Epidermal melanocyte (primary cell): ENCODE data around the gene GNAI2.
A peak's percentile ranks its signal among the peaks of the same experiment; 100 is the strongest.
"Not testable (repeated sequence)": the region's sequence is repeated elsewhere in the genome, so short reads cannot be mapped to it uniquely, and the experiment has no call there.

ENCODE experiments used
- DNase-seq: peaks from one replicate; pipeline ENCODE4 v3.0.0; 2011; ENCODE audit warnings: low spot score; ENCODE audit not compliant: insufficient read length

Gene GNAI2

GRCh38 chr3:50275996-50276761 is 40.2 kb downstream of the GNAI2 start:
- DNase-seq: no peak

GRCh38 chr3:50276762-50277101 is 40.7 kb downstream of the GNAI2 start:
- DNase-seq: no peak

GRCh38 chr3:50278123-50278879 is 42.3 kb downstream of the GNAI2 start:
- DNase-seq: no peak

- no peak for DNase-seq
Observed at GRCh38 chr3:50278880-50279224, 42.8 kb downstream of the GNAI2 start, which contains the start of gene LSMEM2. Gene LSMEM2 (plus strand): TSS chr3:50279087. CDS start chr3:50279114, 27 bp downstream.

- no peak for DNase-seq
Observed at GRCh38 chr3:50279255-50280016, 43.4 kb downstream of the GNAI2 start.

- not testable (repeated sequence) for DNase-seq
Observed at GRCh38 chr3:50284121-50284520, 48.1 kb downstream of the GNAI2 start.

GRCh38 chr3:50286322-50287227 is 50.6 kb downstream of the GNAI2 start:
- DNase-seq: no peak

GRCh38 chr3:50287262-50287661 is 51.3 kb downstream of the GNAI2 start:
- no peak for DNase-seq

GRCh38 chr3:50288387-50289007 is 52.5 kb downstream of the GNAI2 start:
- no peak for DNase-seq

GRCh38 chr3:50289130-50289529 is 53.1 kb downstream of the GNAI2 start:
- DNase-seq: no peak

GRCh38 chr3:50290161-50290641 is 54.2 kb downstream of the GNAI2 start:
- no peak for DNase-seq

- DNase-seq: peak; percentile 90
Observed at GRCh38 chr3:50292159-50293078, 56.4 kb downstream of the GNAI2 start, which contains the start of gene IFRD2. Gene IFRD2 (minus strand): TSS chr3:50292429. CDS start chr3:50292274, 155 bp downstream.

- DNase-seq: no peak
Observed at GRCh38 chr3:50293079-50293801, 57.2 kb downstream of the GNAI2 start.

- DNase-seq: no peak
Observed at GRCh38 chr3:50294089-50294488, 58.1 kb downstream of the GNAI2 start.

- DNase-seq: no peak
Observed at GRCh38 chr3:50294492-50295403, 58.7 kb downstream of the GNAI2 start.

- DNase-seq: no peak
Observed at GRCh38 chr3:50295553-50296431, 59.8 kb downstream of the GNAI2 start.
